RWPE1 (cell line): Measurements from ENCODE around the gene UHRF2.
"Not testable (repeated sequence)": the region's sequence is repeated elsewhere in the genome, so short reads cannot be mapped to it uniquely, and the experiment has no call there.

Source experiments
- CTCF ChIA-PET: fragments of 350-600 bp; sonication (Branson Sonifier 250); formaldehyde crosslinking; extraction: SDS; loops from one replicate; lab custom pipeline; 2021; lab: Yijun Ruan, JAX
- POLR2A ChIA-PET: fragments of 400-600 bp; formaldehyde crosslinking; extraction: SDS; loops from one replicate; lab custom pipeline; 2020; ENCODE audit warnings: antibody characterized with exemption; ENCODE audit not compliant: low non-redundant PET; lab: Yijun Ruan, JAX
- DNase-seq: peaks from one replicate; pipeline ENCODE4 v3.0.0; 2012; ENCODE audit warnings: low spot score
- H3K27ac ChIP-seq: fragments of 450-650 bp; 2 replicates; pipeline ENCODE4 v1.5.1; 2017
- TF ChIP-seq, protein P1 (sequence below): fragments of 450-650 bp; conservative IDR thresholded peaks from 2 replicates; pipeline ENCODE4 v1.5.1; 2017; ENCODE audit warnings: low read depth, mild to moderate bottlenecking

UHRF2 gene

DNA sequence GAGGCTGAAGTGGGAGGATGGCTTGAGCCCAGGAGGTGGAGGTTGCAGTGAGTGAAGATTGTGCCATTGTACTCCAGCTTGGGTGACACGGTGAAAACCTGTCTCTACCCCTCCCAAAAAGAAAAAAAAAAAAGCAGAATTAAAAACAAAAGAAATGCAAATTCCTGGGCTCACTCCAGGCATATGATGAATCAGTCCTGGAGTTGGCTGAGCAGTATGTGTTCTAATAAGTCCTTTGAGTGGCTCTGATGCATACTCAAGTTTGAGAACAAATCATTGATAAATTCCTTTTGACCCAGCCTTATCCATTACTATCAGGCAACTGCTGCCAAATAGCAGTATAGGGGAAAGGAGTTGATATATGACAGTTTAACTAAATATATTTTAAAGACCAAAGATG is 28.3 kb downstream of the UHRF2 start:
- no peak for DNase-seq
- ChIA-PET POLR2A (no interaction called here), CTCF (interaction anchor here (0.7 kb wide), 1 partner anchor 12 kb away, joined by 5 read pairs; no protein-coding TSS in a partner anchor)
- H3K27ac ChIP-seq = no peak overlapping the region
- TF ChIP-seq, protein P1, sequence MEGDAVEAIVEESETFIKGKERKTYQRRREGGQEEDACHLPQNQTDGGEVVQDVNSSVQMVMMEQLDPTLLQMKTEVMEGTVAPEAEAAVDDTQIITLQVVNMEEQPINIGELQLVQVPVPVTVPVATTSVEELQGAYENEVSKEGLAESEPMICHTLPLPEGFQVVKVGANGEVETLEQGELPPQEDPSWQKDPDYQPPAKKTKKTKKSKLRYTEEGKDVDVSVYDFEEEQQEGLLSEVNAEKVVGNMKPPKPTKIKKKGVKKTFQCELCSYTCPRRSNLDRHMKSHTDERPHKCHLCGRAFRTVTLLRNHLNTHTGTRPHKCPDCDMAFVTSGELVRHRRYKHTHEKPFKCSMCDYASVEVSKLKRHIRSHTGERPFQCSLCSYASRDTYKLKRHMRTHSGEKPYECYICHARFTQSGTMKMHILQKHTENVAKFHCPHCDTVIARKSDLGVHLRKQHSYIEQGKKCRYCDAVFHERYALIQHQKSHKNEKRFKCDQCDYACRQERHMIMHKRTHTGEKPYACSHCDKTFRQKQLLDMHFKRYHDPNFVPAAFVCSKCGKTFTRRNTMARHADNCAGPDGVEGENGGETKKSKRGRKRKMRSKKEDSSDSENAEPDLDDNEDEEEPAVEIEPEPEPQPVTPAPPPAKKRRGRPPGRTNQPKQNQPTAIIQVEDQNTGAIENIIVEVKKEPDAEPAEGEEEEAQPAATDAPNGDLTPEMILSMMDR = no peak

DNA sequence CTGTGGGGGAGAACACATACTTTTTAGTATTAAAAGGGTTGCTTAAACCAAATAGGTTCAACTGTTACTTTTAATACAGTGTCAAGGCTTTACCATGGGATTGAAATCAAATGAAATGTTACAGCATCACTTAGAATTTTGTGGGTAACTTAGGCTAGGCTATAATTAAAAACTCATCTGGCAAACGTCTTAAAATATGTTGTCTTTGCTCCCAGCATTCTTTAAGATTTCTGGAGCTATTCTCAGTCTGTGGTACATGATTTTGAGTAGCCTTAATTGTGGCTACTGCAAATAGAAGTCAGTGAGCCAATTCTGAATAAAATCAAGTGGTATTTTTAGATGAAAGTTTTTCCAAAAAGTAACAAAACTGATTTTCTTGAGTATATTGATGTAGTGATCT is 30.7 kb downstream of the UHRF2 start:
- DNase-seq = no peak
- ChIA-PET CTCF (no interaction called here), POLR2A (no interaction called here)
- TF ChIP-seq, protein P1 = no peak
- no peak overlapping the region for H3K27ac ChIP-seq

DNA sequence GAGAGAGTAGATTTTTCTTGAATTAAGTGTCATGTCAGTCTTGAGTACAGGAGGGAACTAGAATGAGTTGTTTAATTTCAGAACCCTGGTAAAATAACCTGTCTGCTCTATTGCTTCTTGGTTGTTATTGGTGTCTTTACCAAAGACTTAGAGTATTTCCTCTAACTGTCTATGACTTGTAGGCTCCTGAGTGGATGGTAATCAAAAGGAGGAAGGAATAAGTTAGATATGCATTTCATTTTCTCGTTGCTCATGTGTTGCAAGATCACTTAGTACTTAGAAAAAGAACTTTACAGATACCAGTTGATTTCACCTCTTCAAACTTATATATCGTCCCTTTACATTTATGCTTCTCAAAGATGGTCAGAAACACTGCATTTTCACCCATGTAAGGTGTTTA is 31.1 kb downstream of the UHRF2 start:
- DNase-seq = no peak
- POLR2A ChIA-PET = no interaction called here
- TF ChIP-seq, protein P1 = no peak
- no peak overlapping the region for H3K27ac ChIP-seq
- CTCF ChIA-PET = no interaction called here

- TF ChIP-seq, protein P1 = no peak
- ChIA-PET CTCF (no interaction called here), POLR2A (no interaction called here)
- no peak overlapping the region for H3K27ac ChIP-seq
- DNase-seq = no peak
Observed at GRCh38 chr9:6449086-6449485, 36.1 kb downstream of the UHRF2 start.

GRCh38 chr9:6449645-6450044 is 36.6 kb downstream of the UHRF2 start:
- no peak for DNase-seq
- ChIA-PET POLR2A (no interaction called here), CTCF (no interaction called here)
- TF ChIP-seq, protein P1 = no peak
- H3K27ac ChIP-seq = no peak overlapping the region

DNA sequence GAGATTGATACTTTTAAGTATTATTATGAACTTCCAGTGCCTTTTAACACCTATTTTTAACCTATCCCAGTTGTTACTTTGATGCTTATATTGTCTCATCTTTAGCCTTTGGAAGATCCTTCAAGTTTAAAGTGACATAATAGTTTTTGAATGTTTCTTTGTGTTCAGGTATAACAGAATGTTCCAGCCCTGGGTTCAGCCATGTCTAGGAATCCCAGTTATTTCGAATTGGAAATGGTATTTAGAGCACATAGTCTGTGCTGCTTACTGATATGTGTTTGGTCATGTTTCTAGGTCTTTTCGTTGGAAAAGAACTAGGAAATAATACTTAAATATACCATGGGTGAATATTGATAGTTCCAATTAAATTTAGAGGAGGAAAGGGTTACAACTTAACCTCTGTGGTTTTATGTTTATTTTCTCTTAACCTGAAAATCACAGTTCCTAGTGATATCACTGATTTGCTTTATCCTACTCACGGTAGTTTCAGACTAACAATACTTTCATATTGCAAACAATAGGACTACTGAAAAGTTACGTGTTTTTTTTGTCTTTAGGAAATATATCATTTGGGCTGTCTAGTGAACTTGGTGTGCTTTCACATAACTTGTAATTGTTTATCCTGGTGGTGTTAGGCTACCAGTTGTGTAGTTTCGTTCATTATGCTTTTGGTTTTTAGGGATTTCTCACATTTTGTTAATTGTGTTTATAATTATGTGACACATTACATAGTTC is 37.8 kb downstream of the UHRF2 start:
- H3K27ac ChIP-seq = no peak overlapping the region
- no peak for DNase-seq
- TF ChIP-seq, protein P1 = no peak
- ChIA-PET CTCF (no interaction called here), POLR2A (no interaction called here)

DNA sequence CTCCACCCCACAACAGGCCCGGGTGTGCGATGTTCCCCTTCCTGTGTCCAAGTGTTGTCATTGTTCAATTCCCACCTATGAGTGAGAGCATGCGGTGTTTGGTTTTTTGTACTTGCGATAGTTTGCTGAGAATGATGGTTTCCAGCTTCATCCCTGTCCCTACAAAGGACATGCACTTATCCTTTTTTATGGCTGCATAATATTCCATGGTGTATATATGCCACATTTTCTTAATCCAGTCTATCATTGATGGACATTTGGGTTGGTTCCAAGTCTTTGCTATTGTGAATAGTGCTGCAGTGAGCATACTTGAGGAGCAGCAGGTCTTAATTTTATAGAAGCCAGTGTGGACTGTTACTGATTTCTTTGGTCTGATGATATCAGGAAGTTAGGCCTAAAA is 42.3 kb downstream of the UHRF2 start:
- POLR2A ChIA-PET, CTCF ChIA-PET, DNase-seq, H3K27ac ChIP-seq: not testable (repeated sequence)

- H3K27ac ChIP-seq, POLR2A ChIA-PET, CTCF ChIA-PET, DNase-seq: not testable (repeated sequence)
Observed at GRCh38 chr9:6458704-6459103, 45.7 kb downstream of the UHRF2 start.
